Mesenchymal stem cell (in vitro differentiated cells and primary cell): ENCODE results near the gene LRRC37B.

ENCODE experiments used
- DNase-seq: peaks from one replicate; pipeline ENCODE4 v3.0.0-alpha.2; 2013
- H2AFZ ChIP-seq: one replicate; pipeline ENCODE4 v1.6.1; 2013; ENCODE audit warnings: low read depth, mild to moderate bottlenecking, control low read depth, inconsistent platforms, low read length, moderate library complexity
- H2AK5ac ChIP-seq: 2 replicates; pipeline ENCODE4 v1.6.1; 2013; ENCODE audit warnings: low read length, moderate library complexity, mild to moderate bottlenecking, inconsistent platforms; ENCODE audit not compliant: severe bottlenecking
- H2BK120ac ChIP-seq: one replicate; pipeline ENCODE4 v1.6.1; 2013; ENCODE audit warnings: low read depth, mild to moderate bottlenecking, inconsistent platforms, low read length, moderate library complexity
- H2BK12ac ChIP-seq, 2 experiments: one replicate each; pipeline ENCODE4 v1.6.1; 2013; ENCODE audit warnings: inconsistent platforms in 2 of 2, low read length in 2 of 2, mild to moderate bottlenecking in 2 of 2, moderate library complexity in 2 of 2, control low read depth in 1 of 2
- H2BK15ac ChIP-seq: one replicate; pipeline ENCODE4 v1.6.1; 2013; ENCODE audit warnings: mild to moderate bottlenecking, low read depth, inconsistent platforms; ENCODE audit not compliant: poor library complexity, severe bottlenecking
- H2BK5ac ChIP-seq: 2 replicates; pipeline ENCODE4 v1.6.1; 2013; ENCODE audit warnings: low read depth, mild to moderate bottlenecking, low read length, control low read depth, inconsistent platforms; ENCODE audit not compliant: poor library complexity, severe bottlenecking
- H3K14ac ChIP-seq, 2 experiments: one replicate each; pipeline ENCODE4 v1.6.1; 2013; ENCODE audit warnings: inconsistent platforms in 2 of 2, low read length in 2 of 2, control low read depth in 1 of 2, mild to moderate bottlenecking in 1 of 2, moderate library complexity in 1 of 2
- H3K18ac ChIP-seq, 2 experiments: one replicate each; pipeline ENCODE4 v1.6.1; 2013; ENCODE audit warnings: inconsistent platforms in 2 of 2, low read length in 2 of 2, control low read depth in 1 of 2, low read depth in 1 of 2, mild to moderate bottlenecking in 1 of 2
- H3K23ac ChIP-seq, 2 experiments: one replicate each; pipeline ENCODE4 v1.6.1; 2013; ENCODE audit warnings: inconsistent platforms in 2 of 2, low read length in 2 of 2, mild to moderate bottlenecking in 2 of 2, moderate library complexity in 2 of 2, control low read depth in 1 of 2
- H3K27ac ChIP-seq: 2 replicates; pipeline ENCODE4 v1.5.1; 2013; ENCODE audit warnings: mild to moderate bottlenecking, moderate library complexity, low read length, control low read depth, inconsistent platforms; ENCODE audit not compliant: poor library complexity, severe bottlenecking
- H3K27me3 ChIP-seq, 2 experiments: 2 replicates each; pipeline versions ENCODE4 v1.6.1 to v1.7.0; 2013; ENCODE audit warnings: low read length in 2 of 2, mild to moderate bottlenecking in 2 of 2, moderate library complexity in 2 of 2, control low read depth in 1 of 2, inconsistent platforms in 1 of 2; ENCODE audit not compliant: control insufficient read depth in 1 of 2, insufficient read depth in 1 of 2
- H3K36me3 ChIP-seq, 2 experiments: 2 replicates each; pipeline versions ENCODE4 v1.6.1 to v1.7.0; 2013; ENCODE audit warnings: low read length in 2 of 2, control low read depth in 1 of 2, inconsistent platforms in 1 of 2, low read depth in 1 of 2, mild to moderate bottlenecking in 1 of 2; ENCODE audit not compliant: insufficient read depth in 2 of 2, control insufficient read depth in 1 of 2
- H3K4ac ChIP-seq, 2 experiments: one replicate each; pipeline ENCODE4 v1.6.1; 2013; ENCODE audit warnings: inconsistent platforms in 2 of 2, low read length in 2 of 2, mild to moderate bottlenecking in 2 of 2, moderate library complexity in 2 of 2, control low read depth in 1 of 2, low read depth in 1 of 2
- H3K4me1 ChIP-seq: 2 replicates; pipeline ENCODE4 v1.6.1; 2013; ENCODE audit warnings: low read depth, low read length, control low read depth; ENCODE audit not compliant: control insufficient read depth, insufficient read depth
- H3K4me2 ChIP-seq: 2 replicates; pipeline ENCODE4 v1.6.1; 2013; ENCODE audit warnings: low read length, mild to moderate bottlenecking, inconsistent platforms; ENCODE audit not compliant: poor library complexity, severe bottlenecking
- H3K4me3 ChIP-seq, 2 experiments: 2 replicates each; pipeline versions ENCODE4 v1.5.1 to v1.7.0; 2013; ENCODE audit warnings: low read length in 2 of 2, mild to moderate bottlenecking in 2 of 2, control low read depth in 1 of 2, low read depth in 1 of 2; ENCODE audit not compliant: insufficient read depth in 1 of 2
- H3K79me1 ChIP-seq: replicated peaks from 2 replicates; pipeline ENCODE4 v1.6.1; 2013; ENCODE audit warnings: mild to moderate bottlenecking, control low read depth, low read length, inconsistent platforms; ENCODE audit not compliant: poor library complexity, severe bottlenecking
- H3K9ac ChIP-seq: 2 replicates; pipeline ENCODE4 v1.7.0; 2013; ENCODE audit warnings: mild to moderate bottlenecking, low read length, moderate library complexity
- H3K9me3 ChIP-seq: 2 replicates; pipeline ENCODE4 v1.7.0; 2013; ENCODE audit warnings: mild to moderate bottlenecking, low read length; ENCODE audit not compliant: control insufficient read depth
- H4K8ac ChIP-seq: one replicate; pipeline ENCODE4 v1.6.1; 2013; ENCODE audit warnings: inconsistent platforms, mild to moderate bottlenecking, low read length, moderate library complexity
- H4K91ac ChIP-seq: one replicate; pipeline ENCODE4 v1.6.1; 2013; ENCODE audit warnings: mild to moderate bottlenecking, low read length, inconsistent platforms
- WGBS: methylation state at CpG from one replicate; pipeline ENCODE4 v1.1.7; 2013; ENCODE audit warnings: mixed read lengths; 5-methylcytosine and 5-hydroxymethylcytosine counted together

The LRRC37B gene

GRCh38 chr17:32016231-32016630, 9.0 kb downstream of the LRRC37B start:
- Histone ChIP-seq H3K27me3 (no peaks in the 10 kb centered on the region), H4K8ac (no peak overlapping the region), H3K4me1 (peaks cover 2% of the 10 kb centered on the region), H3K23ac (no peak overlapping the region), H3K9ac (no peak overlapping the region), H4K91ac (no peak overlapping the region), H2BK120ac (no peak overlapping the region), H3K4me3 (no peak overlapping the region), H2BK12ac (no peak overlapping the region), H3K18ac (no peak overlapping the region), H3K27ac (no peak overlapping the region), H3K14ac (no peak overlapping the region), H2AFZ (no peak overlapping the region), H2BK5ac (no peak overlapping the region), H3K4ac (no peak overlapping the region), H3K9me3 (no peaks in the 10 kb centered on the region), H3K79me1 (peaks cover 16% of the 10 kb centered on the region), H3K4me2 (no peak overlapping the region), H2BK15ac (no peak overlapping the region), H3K36me3 (peaks cover 15 to 19% of the 10 kb centered on the region in 2 experiments), H2AK5ac (no peak overlapping the region)
- 93% methylated on average over 7 of the region's 7 CpGs for WGBS
- no peak for DNase-seq

- Histone ChIP-seq H2BK5ac (no peak overlapping the region), H3K18ac (no peak overlapping the region), H3K9me3 (no peaks in the 10 kb centered on the region), H3K36me3 (peaks cover 21 to 31% of the 10 kb centered on the region in 2 experiments), H3K27me3 (no peaks in the 10 kb centered on the region), H3K9ac (no peak overlapping the region), H4K91ac (no peak overlapping the region), H3K4me1 (peaks cover 2% of the 10 kb centered on the region), H3K79me1 (peaks cover 17% of the 10 kb centered on the region), H2AFZ (no peak overlapping the region), H2BK120ac (no peak overlapping the region), H2BK15ac (no peak overlapping the region), H3K27ac (no peak overlapping the region), H3K14ac (no peak overlapping the region), H3K23ac (no peak overlapping the region), H3K4me2 (no peak overlapping the region), H2AK5ac (no peak overlapping the region), H2BK12ac (no peak overlapping the region), H3K4me3 (no peak overlapping the region), H4K8ac (no peak overlapping the region), H3K4ac (no peak overlapping the region)
- no CpG with 5 or more reads among the region's 1 CpG for WGBS
- DNase-seq: no peak
Measured at GRCh38 chr17:32019228-32019627, 12.0 kb downstream of the LRRC37B start.

- H3K27ac ChIP-seq: no peak overlapping the region
- DNase-seq: no peak
- no peak overlapping the region for H3K4me3 ChIP-seq
- no peak overlapping the region for H3K14ac ChIP-seq
- no peak overlapping the region for H3K4ac ChIP-seq
- H2AK5ac ChIP-seq: no peak overlapping the region
- no peak overlapping the region for H3K4me2 ChIP-seq
- no peaks in the 10 kb centered on the region for H3K9me3 ChIP-seq
- H3K27me3 ChIP-seq: no peaks in the 10 kb centered on the region
- H3K23ac ChIP-seq: no peak overlapping the region
- H2BK120ac ChIP-seq: no peak overlapping the region
- no peak overlapping the region for H2BK5ac ChIP-seq
- H2AFZ ChIP-seq: no peak overlapping the region
- WGBS: 95% methylated on average over 16 of the region's 16 CpGs
- H3K9ac ChIP-seq: no peak overlapping the region
- peaks cover 21 to 31% of the 10 kb centered on the region in 2 experiments for H3K36me3 ChIP-seq
- H3K79me1 ChIP-seq: peaks cover 18% of the 10 kb centered on the region
- no peak overlapping the region for H2BK15ac ChIP-seq
- H3K18ac ChIP-seq: no peak overlapping the region
- no peak overlapping the region for H2BK12ac ChIP-seq
- H3K4me1 ChIP-seq: no peaks in the 10 kb centered on the region
- H4K91ac ChIP-seq: no peak overlapping the region
- no peak overlapping the region for H4K8ac ChIP-seq
Measured at GRCh38 chr17:32020943-32021614, 13.9 kb downstream of the LRRC37B start.

GRCh38 chr17:32021615-32021955, 14.4 kb downstream of the LRRC37B start:
- DNase-seq: no peak
- H2AFZ ChIP-seq: no peak overlapping the region
- no peak overlapping the region for H3K14ac ChIP-seq
- H3K9me3 ChIP-seq: no peaks in the 10 kb centered on the region
- H3K27me3 ChIP-seq: no peaks in the 10 kb centered on the region
- H4K8ac ChIP-seq: no peak overlapping the region
- peaks cover 21 to 36% of the 10 kb centered on the region in 2 experiments for H3K36me3 ChIP-seq
- no peak overlapping the region for H2BK5ac ChIP-seq
- H3K4me2 ChIP-seq: no peak overlapping the region
- no peaks in the 10 kb centered on the region for H3K4me1 ChIP-seq
- H3K9ac ChIP-seq: no peak overlapping the region
- 97% methylated on average over 7 of the region's 7 CpGs for WGBS
- no peak overlapping the region for H4K91ac ChIP-seq
- no peak overlapping the region for H2BK15ac ChIP-seq
- no peak overlapping the region for H2BK120ac ChIP-seq
- no peak overlapping the region for H3K4ac ChIP-seq
- H3K27ac ChIP-seq: no peak overlapping the region
- no peak overlapping the region for H2BK12ac ChIP-seq
- H3K4me3 ChIP-seq: no peak overlapping the region
- H3K18ac ChIP-seq: no peak overlapping the region
- H2AK5ac ChIP-seq: no peak overlapping the region
- H3K79me1 ChIP-seq: peaks cover 18% of the 10 kb centered on the region
- H3K23ac ChIP-seq: no peak overlapping the region
